Measurements from ENCODE around the gene LRPAP1.
"Not testable (repeated sequence)": the region's sequence is repeated elsewhere in the genome, so short reads cannot be mapped to it uniquely, and the experiment has no call there.

Gene LRPAP1

DNA sequence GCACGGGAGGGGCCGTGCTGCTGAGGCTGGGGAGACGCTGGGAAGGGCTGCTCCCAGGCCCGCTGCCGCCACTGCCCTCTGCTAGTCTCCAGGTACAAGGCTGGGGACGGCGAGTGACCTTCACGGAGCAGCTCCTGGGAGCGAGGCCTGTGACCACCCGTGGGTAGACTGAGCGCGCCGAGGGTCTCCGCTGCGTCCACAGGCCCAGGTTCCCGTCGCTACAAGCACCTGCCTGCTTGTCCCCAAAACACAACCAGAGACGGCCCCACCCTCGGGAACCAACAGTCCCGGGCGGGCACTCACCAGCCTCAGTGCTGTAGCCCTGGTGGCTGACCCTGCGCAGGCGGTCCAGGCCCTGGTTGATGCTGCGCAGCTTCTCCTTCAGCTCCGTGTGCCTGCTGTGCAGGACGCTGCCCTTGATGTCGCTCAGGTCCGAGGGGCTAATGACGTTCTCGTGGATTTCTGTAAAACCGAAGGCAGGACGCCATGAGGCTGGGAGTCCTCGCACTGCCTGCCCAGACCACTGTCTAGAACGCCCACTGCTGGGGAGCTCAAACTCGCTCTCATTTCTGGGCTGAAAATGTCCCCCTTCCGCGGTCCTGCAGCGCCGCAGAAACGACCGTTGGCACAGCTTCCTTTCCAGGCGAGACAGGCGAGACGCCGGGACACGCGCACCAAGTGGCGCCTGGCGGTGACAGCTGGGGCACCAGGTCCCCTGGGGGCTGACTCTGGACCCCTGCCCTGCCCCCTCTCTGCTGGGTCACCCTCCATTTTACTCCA lies 14.3 kb downstream of the LRPAP1 start:
- no peak for DNase-seq

DNA sequence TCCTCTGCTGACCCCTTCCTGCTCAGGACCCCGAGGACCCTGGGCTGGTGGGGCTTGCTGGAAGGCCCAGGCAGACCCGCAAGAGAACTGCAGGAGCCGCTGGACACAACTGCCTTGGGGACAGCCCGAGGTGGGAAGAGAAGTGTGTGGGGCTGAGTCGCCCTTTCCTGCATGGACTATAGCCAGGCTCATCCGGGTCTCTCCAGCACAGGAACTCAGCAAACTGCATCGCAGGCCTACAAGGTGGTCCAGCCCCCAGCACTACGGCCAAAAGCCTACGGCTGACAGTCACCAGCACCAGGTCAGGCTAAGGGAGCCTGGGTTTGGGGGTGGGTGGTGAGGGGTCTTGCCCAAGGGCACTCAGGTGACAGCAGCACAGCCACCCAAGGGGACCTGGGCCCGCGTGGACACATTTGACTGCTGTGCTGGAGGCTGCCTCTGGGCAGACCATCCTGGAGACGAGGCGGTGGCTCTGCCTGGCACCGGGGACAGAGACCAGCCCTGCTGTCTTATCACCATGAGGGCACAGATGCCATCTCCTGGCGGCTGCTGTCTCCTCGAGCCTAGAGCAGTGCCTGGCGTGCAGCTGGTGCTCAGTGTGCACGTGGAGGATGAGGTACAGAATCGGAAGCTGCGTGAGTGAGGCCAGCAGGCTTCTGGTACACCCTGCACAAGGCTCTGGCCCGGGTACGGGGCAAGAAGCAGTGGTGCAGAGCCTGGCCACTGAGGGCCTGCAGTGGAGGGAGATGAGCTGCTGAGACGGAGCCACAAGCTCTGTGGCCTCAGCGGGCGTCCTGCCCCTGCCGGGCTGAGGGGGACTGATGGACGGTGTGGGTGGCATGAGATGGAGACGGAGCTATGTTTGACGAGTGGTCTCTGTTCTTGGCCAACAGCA lies 15.1 kb downstream of the LRPAP1 start:
- DNase-seq: no peak

DNA sequence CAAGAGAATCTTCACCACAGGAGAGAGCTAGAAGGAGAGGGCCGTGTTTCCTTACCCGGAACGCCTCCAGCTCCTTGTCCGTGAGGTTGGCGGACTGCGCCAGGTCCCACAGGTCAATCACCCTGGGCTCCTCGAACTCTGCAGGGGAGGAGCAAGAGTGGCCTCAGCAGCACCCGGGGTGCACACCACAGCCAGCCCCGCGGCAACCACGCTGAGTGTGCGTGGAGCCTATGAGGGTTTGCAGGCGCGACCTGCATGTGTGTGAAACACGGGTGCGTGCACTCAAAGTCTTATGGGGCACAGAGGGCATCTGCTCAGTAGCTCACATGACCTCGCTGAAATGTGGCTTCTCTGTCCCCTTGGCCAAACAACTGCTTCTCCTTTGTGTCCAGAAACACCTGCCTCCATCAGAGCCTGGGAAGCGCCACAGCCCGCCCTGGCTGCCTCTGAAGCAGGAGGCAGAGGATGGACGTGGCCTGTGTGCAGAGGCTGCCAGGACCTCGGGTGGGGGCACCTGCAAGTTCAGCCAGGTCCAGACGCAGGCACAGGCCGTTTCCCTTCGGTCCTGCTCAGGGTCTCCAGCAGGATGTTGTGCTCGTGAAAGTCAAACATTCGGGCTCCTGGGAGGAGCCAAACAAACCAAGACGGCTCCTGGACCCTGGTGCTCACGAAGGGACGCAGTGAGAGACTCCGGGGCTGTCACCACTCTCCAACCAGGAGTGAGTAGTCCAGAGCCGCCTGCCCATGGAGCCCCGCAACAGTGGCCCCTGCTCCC lies 16.0 kb downstream of the LRPAP1 start:
- DNase-seq: no peak

DNA sequence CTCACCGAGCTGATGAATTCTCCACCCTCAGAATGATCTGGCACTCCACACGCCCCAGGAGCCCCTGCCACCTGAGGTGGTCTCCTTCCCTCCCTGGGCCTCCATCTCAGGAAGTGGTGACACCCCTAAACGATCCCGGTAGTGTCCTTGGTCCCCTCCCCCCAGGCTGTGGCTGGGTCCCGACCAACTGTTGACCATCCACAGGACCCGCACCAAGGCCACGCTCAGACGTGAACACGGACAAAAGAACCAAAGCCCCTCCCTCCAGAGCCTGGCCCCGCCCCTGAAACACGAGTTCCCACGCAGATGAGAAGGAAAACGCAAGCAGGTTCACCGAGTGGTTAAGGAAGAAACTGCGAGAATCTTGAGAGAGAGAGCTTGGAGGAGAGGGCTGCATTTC lies 16.6 kb downstream of the LRPAP1 start:
- DNase-seq: no peak

DNA sequence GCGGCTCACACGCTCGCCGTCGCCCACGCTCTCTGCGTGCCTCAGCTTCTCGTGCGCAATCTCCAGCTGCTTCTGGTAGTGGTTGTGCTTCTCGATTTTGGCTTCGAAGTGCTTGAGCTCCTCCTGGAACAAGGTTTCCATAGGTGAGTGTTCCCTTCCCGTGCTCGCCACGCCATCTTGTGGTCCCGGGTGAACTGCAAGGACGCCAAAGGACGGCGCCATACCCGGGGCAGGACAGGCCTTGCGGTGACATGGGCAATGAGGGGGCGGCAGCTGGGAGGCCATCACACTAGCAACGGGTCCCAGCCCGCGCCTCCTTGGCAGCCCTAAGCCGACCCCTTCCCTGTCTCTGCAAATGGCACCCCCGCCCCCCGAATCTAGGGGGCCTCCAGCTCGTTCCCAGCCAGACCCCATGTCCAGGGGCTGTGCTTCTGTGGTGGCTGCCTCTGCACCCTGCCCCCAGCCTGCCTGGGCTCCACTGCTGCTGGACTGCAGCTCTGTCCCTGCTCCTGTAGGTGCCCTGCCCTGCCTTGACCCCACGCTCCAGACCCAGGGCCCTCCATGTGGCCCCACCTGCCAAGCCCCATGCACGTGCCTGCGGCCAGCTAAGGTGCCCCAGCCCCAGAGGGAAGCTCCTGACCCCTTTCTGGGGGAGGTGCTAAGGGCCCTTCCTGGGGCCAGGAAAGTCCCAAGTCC lies 17.3 kb downstream of the LRPAP1 start:
- DNase-seq: no peak

DNA sequence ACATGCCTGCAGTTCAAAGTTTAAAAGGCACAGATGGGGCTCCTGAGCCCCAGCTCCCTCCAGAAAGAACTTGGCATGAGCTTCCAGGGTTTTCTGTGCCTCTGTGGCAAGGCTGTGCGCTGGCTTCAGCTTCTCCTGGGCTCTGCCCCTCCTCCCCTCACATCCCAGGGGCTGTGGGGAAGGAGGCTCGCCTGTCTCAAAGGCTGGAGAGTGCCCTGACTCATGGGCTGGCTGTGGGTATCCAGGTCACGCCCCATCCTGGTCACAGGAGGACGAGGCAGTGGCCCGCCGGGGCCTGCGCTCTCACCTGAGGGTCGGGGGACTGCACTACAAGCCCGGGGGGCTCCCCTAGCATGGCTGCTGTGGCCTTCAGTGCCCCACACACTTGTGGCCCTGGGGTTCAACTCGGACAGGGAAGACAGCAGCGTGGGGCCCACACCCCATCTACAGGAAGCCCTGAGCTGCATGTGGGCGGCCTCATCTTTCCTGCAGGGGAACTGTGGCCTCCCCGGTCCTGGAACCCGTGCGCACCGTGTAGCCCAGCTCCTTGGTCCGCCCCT lies 17.9 kb downstream of the LRPAP1 start:
- no peak for DNase-seq

DNA sequence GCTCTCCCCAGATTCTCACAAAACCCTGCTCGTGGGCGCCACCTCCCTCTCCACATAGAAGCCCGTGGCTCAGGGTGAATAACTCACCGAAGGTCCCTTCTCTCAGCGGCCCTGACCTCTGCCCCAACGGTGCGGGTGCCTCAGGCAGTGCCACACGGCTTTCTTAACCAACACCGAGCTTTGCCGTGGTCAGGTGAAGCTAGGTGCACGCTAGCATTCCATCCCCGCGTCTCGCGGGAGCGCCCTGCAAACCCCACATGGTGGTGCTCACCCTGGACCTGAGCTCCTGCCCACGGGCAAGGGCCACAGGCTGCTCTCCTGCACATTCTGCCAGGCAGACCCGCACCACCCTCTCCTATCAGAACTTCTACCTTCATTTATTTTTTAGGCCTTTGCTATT lies 18.4 kb downstream of the LRPAP1 start:
- DNase-seq: no peak

DNA sequence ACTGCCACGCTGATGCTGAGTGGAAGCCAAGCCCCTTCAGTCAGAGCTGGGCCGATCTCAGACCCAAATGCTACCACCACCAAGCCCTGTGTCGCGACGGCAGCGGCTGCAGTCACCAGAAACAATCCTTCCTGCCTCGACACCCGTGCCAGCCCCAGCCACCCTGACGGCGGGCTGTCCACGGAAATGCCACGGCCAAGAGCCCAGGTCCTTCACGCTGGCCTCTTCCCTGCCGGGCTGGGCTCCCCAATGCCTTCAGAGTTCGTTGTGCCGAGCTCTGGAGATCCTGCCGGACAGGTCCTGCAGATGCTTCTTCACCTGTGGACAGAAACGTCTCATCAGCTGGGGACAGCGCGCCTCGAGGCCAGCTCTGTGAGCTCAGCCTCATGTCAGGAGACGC lies 19.5 kb downstream of the LRPAP1 start:
- DNase-seq: no peak

DNA sequence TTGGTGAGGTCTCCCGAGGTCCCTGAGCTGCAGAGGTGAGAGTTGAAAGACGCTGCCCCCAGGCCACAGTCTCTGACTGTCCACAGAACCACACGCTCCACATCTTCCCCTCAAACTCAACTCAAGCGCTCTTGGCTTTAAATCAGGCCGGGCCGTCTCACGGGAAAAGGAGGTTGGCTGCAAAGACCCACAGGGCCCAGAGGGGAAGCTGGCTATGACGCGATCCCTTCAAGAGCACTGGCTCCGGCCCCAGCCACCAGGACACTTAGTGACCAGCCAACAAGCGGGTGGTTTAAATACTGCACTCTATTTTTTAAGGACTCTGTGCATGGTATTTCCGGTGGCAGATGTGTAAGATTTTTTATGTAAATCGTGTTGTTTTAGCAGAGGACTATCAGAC lies 19.9 kb downstream of the LRPAP1 start:
- DNase-seq: no peak

DNA sequence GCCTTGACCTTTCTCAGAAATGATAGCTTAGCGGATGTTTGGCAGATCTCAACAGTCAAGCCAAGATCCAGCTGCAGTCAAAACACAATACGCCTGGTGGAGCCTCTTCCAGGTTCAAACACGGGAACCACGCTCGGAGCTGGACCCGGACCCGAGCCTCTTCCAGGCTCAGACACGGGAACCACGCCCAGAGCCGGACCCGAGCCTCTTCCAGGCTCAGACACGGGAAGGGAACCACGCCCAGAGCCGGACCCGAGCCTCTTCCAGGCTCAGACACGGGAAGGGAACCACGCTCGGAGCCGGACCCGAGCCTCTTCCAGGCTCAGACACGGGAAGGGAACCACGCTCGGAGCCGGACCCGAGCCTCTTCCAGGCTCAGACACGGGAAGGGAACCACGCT lies 20.6 kb downstream of the LRPAP1 start:
- DNase-seq: not testable (repeated sequence)

DNA sequence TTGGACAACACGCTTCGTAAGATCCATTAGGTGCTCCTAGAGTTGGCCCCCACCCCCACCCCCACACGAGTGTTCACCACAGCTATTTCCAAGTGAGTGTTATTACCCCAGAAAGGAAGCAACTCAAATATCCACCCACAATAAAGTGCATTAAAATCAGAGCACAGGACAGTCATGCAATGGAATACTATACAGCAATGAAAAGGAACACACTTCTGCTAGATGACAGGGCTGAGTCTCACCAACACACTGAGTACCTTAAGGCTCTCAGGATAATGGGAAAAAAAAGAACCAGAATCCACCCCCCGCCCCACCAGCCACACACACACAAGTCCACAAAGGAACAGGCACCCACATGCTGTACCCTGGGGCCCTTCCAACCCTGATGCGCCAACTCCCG lies 21.0 kb downstream of the LRPAP1 start:
- DNase-seq: no peak

DNA sequence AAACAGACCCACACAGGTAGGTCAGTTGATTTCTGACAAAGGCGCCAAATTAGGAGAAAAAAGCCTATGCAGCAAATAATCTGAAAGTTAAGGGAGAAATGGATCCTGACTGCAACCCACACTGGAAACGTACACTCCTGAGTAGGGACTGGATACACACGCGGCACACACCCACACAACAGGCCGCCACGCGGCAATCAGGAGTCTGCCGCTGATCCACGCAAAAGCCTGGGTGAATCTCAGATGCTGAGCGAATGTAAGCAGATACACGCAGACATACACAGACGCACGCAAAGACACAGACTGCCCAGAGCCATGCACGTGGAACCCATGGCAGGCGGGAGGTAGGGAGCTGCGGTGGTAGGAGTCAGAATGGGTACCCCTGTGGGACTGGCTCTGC lies 21.7 kb downstream of the LRPAP1 start:
- DNase-seq: no peak

DNA sequence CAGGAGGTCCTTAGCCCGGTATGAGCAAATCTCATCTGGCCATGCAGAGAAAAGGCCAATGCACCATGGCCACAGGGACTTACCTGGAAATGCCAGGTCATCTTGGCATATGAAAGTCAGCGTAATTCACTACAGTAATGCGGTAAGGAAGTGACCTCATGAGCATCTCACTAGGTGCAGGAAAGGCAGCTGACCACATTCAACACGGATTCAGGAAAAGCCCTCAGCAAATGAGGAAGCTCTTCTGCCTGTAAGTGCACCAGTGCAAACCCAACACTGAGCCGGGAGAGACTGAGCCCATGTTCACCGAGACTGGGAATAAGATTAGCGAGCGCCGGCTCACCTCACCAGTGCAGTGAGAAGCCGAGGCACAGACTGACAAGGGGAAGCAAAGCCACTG lies 23.7 kb downstream of the LRPAP1 start:
- no peak for DNase-seq

DNA sequence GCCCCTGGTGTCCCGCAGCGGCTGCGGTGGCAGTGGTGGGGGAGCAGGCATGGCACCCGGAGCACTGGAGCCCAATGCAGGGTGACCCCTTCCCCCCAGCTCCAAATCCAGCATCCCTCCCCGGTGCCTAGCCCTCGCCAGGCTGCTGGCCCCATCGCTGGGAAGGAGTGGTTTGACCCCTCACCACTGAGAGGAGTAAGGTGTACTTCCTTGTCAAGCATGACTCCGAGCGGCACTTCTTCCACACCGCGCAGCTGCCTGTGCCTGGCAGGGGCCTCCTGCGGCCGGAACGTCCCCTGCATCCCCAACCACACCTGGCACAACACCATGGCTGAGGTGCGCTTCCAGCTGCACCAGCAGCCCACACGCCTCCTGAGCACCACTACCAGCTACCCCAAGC lies 27.0 kb downstream of the LRPAP1 start:
- no peak for DNase-seq

DNA sequence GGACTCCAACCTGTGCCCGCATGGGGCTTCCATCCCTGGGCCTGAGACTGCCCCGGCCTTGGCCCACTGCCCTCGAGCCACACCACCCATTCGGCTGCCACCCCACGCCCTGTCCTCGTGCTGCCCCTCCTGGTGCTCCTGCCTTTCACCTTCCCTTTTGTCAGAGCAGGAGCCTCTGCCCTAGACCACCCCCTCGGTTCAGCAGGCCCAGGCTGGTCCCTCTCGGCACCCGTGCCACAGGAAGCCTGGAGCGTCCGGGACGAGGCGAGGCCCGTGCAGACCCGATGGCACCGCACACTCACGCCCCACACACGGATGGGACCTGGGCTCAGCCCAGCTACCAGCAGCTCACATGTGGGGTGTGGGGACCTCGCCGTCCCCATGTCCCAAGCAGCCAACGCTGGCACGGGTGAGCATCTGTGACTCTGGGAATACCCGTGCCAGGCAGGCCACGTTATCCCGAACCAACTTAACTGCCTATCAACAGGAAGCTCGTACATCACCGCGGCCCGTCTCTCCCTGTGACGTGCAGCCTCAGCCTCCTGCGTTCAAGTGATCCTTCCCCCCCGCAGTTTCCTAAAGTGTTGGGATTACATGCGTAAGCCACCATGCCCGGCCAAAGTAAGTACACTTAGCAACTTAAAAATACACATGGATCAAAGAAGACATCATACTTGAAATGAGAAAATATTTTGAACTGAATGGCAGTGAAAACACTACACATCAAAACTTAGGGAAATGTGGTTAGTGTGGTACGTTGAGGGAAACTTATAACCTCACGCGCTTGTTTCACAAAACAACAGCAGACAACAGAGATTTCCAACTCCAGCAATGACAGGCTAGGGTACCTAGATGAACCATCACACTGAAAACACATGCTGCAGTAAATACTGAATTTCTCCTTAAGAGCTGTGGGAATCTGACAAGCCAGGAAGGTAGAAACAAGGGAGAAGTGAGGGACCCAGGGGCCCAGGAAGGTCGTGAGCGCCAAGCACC lies 29.0 kb downstream of the LRPAP1 start:
- DNase-seq: no peak

DNA sequence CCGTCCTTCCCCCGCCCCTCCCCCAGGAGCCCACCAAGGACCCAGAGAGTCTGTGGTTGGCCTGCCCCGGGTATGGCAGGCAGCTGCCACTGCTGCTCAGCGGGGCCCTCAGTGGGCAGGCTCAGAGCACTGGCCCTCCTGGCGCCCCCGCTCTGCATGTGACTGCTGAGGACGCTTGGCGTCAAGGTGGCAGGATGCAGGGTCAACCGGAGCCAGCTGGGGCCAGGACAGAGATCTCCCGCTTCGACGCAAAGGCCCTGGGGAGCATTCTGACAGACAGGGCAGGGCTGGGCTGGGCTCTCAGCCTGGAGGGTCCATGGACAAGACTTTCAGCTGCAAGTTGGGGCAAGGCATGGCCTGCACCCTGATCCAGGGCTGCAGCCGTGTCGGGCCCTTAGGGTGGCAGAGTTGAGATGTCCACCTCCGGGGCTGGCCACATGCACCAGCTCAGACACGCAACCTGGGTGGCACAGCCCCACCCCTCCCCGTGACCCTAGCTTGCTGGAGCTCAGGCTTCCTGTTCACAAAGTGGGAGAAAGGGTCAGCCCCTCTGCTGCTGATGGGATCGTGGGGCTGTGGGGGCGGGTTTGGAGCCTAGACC lies 30.3 kb downstream of the LRPAP1 start:
- DNase-seq: no peak

DNA sequence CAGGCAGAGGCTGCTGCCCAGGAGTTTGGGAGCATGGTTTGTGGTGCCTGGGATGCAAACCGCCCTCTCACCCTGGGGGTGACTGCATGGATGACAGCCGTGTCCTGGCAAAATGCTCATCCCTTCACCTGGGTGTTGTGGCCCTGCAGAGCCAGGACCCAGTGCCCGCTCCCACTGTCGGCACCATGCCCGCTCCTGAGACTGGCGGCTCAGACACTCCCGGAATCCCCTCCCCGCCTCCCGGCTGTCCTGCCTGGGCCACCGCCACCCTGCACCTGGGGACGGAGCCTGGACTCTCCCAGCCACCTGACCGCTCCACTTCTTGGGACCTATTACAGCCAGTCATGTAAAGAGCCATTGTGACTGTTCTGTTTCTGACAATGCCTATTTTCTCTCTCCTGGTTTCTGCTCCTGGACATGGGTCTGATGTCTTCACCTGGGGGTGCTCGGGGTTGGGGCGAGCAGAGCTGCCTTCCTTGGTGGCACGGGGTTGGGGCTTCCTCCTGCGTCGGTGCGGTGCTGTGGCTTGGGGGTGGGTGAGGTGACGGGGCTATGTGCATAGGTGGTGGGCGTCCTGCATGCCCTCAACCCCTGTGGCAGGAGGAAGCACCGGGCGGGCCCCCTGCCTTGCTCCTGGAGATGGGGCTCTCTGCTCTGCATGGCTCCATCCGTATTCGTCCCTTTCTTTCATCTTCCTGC lies 30.9 kb downstream of the LRPAP1 start:
- no peak for DNase-seq

DNA sequence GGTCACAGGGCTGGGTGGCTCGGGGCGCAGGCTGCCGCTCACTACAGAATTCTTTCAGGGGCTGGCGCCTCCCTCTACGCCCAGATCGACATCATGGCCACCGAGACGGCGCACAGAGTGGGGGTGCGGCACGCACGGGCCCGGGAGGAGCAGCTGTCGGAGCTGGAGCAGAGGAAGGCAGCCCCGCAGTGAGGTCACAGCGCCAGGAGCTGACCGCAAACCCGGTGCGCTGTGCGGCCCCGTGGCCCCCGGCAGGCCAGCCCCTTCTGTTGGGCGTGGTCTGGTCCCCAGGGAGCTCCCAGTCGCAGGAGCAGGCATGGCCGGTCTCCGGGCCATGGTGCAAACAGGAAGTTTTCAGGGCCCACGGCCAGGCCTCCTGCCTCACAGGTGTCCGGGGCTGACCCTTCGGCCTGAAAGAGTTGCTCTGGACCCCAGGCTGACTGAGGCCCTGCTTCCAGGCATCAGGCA lies 31.6 kb downstream of the LRPAP1 start:
- no peak for DNase-seq

DNA sequence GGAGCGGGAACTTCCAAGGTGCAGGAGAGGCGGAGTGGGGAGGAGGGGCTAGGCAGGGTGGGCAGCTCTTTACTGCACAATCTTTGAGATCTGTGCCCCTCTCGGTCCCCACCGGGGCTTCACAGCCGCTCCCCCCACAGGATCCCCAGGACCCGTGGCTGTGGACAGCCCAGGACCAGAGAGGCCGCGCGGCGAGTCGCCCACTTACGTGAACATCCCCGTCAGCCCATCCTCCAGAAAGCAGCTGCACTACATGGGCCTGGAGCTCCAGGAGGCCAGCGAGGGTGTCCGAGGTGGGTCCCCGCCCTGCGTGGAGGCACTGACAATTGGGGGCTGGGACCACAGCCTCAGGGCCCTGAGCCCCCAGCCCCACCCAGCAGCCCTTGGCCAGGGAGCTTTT lies 32.1 kb downstream of the LRPAP1 start:
- no peak for DNase-seq

DNA sequence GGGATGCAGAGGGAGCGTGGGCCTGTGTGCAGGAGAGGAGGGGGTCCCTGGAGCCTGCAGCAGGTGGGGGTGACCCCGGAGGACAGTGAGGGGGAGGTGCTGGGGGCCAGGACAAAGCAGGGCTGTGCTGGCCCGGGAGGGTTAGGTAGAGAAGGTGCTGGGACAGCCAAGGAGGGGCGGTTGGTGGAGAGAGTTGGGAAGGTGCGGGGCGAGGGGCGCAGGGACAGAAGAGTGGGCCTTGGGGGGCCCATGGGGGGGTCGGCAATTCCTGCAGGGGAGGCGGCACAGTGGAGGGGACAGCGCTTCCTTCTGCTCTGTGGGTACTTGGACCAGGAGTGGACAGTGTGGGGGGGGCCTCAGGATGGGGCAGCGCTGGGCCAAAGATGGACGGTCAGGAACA lies 32.5 kb downstream of the LRPAP1 start:
- no peak for DNase-seq

Measured in hippocampal formation (tissue), 2 donors.